NCI-H146 treated with DMSO at 0.1 percent for 48 hours (cell line): ENCODE results near the gene RIPPLY2.
A peak's percentile ranks its signal among the peaks of the same experiment; 100 is the strongest.

ENCODE experiments used
- DNase-seq: peaks from one replicate; lab custom pipeline; 2025; ENCODE audit not compliant: unreplicated experiment; lab: John Stamatoyannopoulos, UW

Gene RIPPLY2

DNA sequence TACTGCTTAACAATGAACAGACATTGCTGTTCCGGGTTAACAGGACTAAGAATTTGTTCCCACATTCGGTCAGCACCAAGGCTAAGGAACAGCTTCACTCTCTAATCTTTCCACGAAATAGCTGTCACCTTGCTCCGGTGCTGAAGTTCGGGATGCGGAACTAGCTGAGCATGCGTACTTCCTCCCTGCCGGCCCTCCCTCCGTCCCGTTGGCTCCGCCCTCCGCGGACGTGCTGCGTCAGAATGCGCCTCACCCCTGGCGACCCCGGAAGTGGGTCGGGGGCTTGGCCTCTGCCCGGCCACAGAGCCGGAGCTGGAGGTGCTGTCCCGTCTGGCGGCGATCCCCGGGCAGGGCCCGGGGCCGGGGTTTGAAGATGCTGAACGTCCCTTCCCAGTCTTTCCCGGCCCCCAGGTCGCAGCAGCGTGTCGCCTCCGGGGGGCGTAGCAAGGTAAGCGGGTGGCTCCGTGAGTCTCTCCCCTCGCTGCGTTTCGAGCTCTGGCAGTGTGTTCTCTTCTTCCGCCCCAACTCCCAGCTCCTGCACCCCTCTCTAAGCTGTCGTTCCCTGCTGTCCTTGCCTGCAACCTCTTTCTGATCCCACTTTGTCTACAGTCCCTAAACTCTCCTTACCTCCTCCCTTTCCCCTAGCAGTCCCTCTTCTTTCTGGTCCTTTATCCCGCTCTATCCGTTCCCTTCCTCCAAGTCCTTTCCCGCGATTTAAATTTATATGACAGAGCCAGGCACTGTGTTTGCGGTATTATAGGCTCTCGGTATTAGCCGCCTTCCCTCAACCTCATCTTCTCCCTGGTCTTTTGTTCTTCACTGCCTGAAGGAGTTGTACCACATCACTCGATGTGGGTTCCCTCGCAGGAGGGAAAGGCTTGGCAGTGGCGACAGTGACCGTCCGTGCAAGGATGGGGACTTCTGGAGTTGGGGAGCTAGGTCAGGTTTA, 6.5 kb downstream of the RIPPLY2 start, which contains the start of gene CYB5R4:
Gene CYB5R4, plus strand, starts transcription at position 280 of the 949 bp plus-strand sequence. Its CDS starts 94 bp downstream, at position 374.
- peak; percentile 82 for DNase-seq

DNA sequence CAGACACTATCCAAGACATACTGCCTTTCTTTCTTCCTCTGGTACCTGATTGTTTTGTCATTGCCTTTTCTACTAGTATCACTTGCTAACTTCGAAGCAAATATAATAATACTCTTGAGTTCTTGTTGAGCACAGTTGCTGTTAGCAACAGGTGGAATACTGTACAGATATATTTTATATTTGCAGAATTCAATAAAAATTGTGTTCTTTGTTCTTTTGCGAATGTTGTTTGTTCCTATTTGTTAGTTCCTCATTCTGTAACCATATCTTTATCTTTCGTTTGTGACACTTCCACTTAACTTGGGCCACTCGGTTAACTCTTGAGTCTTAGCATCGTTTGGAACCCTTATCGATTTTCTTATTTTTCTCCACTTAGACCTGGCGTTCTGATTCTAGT, 7.2 kb downstream of the RIPPLY2 start:
- no peak for DNase-seq

DNA sequence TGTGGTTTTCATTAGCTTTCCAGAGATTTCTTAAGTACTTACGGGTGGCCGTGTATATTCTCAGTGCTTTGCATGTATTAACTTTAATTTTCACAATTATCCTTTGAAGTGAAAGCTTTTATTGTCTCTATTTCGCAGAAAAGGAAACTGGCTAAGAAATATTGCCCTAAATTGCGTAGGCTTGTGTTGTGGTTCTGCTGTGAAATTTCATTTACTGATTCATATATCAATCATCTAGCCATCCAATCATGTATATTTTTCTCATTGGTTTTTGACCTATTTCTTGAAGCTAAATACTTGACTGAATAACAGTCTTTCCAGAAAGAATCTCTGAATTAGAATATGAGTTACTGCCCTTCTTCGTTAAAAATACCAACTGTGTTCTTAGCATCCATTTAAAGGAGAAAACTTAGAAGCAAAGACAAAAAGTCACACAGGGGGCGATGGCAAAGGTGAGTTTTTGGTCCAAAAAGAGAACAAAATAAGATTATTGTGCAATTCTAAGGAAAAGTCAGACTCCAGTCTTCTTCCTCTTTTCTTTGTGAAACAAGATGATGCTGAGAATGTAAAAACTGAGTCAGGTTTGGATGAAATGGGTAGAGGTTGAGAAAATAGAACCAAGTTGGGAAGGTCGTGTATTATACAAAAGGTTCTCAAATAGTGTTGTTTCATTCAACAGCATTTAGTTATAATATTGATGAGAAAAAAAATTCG, 7.8 kb downstream of the RIPPLY2 start:
- no peak for DNase-seq

DNA sequence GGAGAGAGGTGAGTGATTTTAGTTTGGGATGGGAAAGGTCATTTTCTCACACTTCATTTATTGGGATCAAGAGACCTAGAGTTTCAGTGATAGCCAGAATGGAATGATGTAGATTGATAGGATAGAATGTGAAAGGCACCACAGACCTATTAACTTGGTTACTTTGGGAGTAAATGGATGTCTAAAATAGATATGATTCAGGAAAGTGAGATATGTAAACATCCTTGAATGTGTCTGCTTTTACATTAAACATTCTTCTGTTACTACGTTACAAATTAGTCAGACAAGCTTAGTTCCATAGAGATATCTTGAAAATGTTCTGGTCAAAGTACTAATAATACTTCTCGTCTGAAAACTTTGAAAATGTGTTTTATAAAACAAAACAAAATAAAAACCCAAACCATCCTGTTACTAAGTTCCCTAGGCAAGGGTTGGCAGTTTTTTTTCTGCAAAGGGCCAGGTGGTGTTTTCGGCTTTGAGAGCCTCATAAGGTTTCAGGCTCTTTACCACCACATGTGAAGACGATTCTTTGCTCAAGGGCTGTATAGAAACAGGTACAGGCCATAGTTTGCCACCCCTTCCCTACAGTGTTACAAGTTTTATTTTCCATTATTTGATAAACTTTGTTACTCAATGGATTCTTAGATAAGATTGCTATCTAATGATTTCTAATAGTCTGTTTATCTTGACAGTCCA, 9.8 kb downstream of the RIPPLY2 start:
- no peak for DNase-seq

DNA sequence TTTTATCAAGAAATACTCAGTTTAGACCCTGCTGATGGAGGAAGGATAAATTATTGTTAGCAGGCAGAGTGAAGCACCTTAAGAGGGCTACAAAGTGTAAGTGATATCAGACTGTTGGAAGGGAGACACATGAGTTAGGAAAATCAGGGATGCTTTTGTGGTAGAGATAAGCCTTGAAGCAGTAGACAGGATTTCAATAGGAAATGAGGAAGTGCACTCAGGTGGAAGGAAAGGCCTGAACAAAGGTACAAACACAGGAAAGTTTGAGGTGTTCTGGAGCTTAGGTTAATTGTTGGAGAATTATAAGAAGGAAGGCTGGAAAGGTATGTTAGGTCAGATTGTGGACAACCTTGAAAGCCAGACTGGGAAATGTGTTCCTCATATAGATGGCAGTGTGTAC, 13.9 kb downstream of the RIPPLY2 start:
- DNase-seq: no peak

DNA sequence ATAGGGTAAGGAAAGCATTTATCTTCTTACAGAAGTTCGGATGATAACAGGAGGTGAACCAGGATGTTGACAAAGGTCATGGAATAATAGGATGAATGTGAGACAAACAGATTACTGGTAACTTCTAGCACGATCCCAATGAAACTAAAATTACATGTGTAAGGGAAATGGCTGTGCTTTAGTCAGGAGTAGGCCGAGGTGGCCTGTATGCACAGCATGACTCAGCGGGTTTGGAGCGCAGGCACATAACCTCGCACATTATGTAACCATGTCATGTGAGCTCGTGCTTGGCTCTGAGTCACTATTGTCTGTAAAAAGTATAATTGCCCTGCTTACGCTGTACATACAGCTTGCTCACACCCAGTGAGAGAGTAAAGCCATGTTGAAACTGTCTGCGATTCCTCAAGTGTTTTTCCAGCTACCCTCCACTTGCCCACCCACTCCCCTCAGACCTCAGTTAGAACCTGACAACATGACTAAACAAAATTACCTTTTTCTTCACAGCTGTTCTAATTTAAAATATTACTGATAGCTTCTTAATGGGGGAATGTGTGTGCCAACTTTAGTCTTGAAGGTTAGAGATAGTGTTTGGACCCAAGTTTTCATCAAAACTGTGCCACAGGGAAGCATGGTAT, 14.5 kb downstream of the RIPPLY2 start:
- DNase-seq: no peak

DNA sequence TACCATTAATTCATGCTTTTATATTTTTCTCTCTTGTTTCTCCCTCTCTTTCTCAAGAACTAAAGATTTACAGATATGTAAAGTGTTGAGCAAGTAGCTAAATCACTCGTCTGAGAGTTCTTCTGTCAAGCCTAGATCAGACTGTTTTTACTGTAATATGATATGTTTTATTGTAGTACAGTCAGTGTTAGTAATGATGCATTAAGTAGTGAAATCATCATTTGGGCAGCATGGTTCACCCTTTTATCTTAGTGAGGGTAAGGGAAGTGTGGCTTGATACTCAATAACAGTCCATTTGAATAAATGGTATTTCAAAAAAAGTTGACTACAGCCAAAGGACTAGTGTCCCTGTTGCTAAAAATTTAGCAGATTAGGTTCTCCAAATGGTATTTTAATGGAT, 15.5 kb downstream of the RIPPLY2 start:
- DNase-seq: no peak

DNA sequence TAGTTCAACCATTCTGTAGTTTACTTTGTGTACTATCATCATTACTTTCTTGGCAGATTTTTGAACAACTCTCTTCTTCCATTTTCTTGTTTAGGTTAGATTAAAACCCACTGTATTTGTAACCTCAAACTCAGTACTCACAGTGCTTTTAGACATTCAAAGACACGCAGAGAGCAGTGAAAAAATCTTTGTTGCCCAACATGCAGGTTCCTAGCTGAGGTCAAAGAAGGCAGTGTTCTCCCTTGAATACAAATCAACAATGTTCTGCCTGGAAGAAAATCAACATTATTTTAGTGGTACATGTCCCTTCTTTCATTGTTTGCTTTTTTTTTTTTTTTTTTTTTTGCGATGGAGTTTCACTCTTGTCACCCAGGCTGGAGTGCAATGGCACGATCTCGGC, 17.5 kb downstream of the RIPPLY2 start:
- DNase-seq: no peak

DNA sequence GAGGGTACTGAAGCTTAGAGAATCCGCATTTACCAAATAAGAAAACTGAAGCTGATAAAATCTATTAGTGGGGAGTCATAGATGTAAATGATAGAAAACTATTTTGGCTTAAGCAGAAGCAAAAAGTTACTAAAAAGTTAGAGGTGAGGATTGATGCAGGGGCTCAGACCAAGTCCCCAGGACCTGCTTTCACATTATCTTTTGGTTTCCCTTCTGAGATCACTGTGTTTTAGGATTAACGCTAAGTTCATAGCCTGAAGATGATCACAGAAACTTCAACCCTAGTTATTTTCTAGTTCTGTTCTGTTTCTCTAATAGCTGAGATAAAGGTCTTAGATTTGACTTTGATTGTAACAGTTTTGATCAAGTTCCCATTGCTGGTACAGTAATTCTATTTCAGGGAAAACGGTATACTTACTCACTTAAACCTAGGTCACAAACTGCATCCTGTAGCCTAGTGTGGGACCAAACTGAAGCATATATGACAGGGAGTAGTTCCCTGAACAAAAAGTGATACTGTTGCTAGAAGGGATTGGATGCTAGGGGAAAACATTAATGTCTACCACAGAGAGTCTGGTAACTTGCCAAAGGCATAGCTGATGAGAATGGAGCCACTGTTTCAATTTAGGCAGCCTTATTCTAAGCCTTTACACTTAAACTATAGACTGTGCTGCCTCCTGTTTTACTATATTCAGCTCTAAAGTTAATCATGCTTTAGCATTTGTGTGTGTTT, 19.4 kb downstream of the RIPPLY2 start:
- no peak for DNase-seq

DNA sequence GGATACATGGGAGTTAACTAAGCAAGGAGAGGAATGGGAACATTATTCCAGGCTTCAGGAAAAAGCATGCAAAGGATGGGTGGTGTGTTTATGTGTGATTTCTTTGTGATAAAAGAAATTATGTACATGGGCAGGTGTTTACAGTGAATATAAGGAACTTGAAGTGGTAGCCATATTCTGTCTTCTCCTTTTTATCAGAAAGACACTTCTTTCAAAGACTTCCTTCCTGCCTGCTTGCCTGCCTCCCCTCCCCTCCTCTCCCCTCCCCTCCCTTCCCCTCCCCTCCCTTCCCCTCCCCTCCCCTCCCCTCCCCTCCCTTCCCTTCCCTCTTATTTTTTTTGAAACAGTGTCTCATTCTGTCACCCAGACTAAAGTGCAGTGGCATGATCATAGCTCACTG, 20.7 kb downstream of the RIPPLY2 start:
- no peak for DNase-seq

DNA sequence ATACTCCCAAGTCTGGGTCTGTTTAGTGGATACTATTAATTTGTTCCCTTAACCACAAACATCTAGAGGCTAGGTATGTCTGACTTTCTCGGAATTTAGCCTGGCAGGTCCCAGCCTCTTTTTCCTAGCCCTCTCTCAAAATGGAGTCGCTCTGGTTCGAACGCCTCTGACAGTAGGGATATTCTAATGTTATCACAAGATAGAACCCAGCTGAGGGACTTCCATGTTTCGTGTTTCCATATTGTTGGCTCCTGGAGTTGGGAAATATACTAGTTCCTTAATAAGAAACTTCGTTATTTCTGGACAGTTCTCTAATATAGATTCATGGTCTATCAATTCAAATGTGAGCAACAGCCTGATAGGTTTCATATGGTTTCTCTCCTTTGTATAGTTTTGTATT, 22.7 kb downstream of the RIPPLY2 start:
- DNase-seq: no peak

DNA sequence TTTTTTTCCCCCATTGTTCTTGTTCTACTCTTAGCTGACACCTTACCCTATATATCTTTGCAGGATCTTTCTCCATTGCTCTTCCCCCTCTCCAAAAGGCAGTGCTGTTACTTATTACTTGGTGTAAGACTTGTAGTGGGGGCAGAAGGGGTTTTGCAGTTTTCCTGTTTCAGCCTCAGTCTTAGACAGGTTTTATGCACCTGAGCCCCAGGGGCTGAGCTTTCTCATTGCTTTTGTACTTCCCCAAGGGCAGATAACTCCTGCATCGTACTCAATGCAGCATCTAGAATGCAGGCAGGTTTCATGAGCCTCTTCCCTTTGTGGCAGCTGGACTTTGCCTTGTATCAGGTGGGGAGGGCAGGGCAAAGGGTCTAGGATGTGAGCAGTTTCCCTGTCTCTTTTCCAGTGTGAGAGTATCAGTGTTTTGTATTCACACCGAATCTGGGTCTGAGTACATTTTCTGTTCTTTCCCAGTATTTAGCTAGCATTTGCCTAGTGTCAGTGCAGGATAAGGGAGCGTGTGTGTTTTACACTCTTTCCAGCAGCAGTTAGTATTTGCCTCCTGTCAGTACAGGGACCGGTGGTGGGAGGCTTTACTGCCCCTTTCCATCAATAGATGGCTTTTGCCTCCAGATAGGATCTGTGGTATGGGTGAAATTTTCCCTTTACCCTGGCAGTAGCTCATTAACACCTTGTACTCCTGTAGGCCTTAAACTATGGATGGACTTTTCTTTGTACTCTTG, 25.9 kb downstream of the RIPPLY2 start:
- DNase-seq: no peak

DNA sequence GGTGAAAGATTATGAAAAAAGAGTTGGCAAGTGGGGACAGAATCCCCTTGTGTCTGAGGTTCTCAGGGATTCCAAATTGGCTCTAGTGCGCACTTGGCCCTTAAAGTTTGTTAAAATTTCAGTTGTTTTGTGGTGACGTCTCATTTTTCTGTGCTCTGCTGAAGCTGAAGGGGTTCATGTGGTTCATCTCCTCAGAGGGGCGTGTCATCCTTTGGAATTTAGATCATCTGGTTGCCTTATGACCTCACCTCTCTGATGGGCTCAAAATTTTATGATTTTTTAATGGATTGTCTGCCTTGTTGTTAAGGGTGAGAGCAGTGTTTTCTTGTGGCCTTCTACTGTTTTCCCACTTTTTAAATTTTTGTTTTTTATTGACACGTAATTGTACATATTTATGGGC, 26.6 kb downstream of the RIPPLY2 start:
- no peak for DNase-seq

DNA sequence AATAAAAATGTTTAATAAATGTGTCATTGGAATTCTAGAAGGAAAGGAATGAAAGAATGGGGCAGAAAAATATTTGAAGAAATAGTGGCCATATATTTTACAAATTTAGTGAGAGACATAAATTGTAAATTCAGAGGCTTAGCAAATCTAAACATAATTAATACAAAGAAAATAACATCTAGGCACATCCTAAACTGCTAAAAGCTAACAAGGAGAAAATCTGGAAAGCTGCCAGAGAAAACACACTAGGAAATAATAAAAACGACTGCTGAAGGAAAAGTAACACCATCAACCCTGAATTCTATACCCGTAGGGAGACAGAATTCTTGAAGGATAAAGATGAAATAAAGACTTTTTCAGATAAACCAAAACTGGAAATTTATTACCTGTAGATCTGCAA, 30.1 kb downstream of the RIPPLY2 start:
- no peak for DNase-seq

DNA sequence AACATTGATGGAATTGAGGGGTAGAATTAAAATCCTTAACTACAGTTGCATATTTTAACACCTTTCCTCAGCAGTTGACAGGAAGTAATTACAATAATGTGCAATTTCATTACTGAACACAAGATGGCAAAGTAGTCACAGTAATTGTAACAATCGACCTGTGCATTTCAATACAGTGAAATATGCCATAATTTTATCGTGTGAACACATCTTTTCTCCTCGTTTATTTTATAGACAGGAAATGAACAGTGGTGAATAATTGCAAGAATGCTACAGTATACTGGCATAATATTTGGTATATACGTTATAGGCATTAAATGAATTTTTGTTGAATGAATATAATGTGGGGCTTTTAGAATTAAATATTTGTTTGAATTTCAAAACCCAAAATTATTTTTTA, 31.4 kb downstream of the RIPPLY2 start:
- peak; percentile 64 for DNase-seq

DNA sequence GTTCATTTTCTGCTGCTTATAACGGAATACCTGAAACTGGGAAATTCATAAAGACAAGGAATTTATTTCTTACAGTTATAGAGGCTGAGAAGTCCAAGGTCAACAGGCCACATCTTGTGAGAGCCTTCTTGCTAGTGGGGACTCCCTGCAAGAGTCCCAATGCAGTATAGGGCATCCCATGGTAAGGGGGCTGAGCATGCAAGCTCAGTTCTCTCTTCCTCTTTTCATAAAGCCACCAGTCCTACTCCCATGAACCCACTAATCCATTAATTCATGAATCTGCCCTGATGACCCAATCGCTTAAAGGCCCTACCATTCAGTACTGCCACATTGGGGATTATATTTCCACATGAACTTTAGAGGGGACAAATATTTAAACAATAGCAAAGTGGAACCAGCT, 32.8 kb downstream of the RIPPLY2 start:
- no peak for DNase-seq

DNA sequence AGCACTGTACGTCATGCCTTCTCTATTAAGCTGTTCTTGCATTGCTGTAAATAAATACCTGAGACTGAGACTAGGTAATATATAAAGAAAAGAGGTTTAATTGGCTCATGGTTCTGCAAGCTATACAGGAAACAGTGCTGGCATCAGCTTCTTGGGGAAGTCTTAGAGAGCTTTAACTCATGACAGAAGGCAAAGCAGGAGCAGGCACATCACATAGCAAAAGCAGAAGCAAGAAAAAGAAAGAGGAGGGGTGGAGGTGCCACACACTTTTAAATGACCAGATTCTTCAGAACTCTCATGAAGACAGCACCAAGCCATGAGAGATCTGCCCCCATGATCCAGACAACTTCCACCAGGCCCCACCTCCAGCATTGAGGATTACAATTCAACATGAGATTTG, 36.5 kb downstream of the RIPPLY2 start:
- DNase-seq: no peak

DNA sequence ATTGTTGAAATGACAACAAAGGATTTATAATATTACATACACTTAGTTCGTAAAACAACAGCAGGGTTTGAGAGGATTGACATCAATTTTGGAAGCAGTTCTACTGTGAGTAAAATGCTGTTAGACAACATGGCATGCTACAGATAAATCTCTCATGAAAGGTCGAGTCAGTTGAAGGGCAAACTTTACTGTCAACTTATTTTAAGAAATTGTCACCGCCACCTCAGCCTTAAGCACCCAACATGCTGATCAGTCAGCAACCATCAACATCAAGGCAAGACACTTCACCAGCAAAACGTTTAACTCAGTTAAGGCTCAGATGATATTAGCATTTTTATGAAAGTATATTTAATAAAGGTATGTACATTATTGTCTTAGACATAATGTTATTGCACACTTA, 37.4 kb downstream of the RIPPLY2 start:
- DNase-seq: no peak

DNA sequence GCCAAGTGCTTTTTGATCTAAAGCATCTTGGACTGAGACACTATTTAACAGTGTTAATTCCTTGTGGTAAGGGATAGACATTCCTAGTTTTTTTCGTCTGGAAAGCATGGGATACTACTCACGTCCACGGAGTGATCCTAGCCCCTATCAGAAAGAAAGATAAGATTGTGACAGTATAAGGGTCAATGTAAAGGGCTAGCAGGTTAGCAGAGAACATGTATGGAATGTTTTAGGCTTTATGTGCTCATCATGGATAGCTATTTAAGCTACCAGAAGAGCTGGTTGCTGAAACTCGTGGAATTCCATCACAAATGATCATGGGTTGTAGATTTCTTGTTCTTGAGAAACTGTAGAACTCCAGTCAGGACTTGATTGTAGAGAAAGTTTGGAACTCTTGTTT, 38.4 kb downstream of the RIPPLY2 start:
- no peak for DNase-seq

DNA sequence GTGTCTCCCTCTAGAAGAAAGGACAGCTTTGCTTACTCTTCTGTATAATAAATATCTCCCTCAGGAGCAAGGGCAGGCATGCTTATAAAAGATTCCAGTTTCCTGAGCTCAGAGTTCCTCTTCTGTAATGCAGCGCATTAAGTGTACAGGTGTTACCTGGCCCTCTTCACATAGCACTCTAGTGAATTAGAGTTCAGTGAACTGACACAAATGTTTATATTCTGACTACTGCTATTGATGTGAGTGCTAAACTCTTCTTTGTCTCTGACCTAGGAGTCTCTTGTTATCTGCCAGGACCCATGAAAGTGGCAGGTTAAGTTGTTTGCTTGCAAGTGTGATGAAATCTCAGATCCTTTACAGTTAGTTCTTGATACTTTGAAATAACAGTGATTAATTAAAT, 39.9 kb downstream of the RIPPLY2 start:
- no peak for DNase-seq
